GM21367 (cell line): Measurements from ENCODE around the gene ADGRG1.
"Not testable (repeated sequence)": the region's sequence is repeated elsewhere in the genome, so short reads cannot be mapped to it uniquely, and the experiment has no call there.

Experiments
- ATAC-seq: cut with Tn5 transposase; IDR thresholded peaks from one replicate; pipeline ENCODE4 v1.9.1; 2021; ENCODE audit not compliant: unreplicated experiment

Gene ADGRG1

GRCh38 chr16:57665541-57665940 is 37.1 kb downstream of the ADGRG1 start:
- no peak for ATAC-seq

GRCh38 chr16:57666353-57667047 is 38.1 kb downstream of the ADGRG1 start:
- ATAC-seq: no peak

- no peak for ATAC-seq
Measured at GRCh38 chr16:57667048-57667525, 38.7 kb downstream of the ADGRG1 start.

- ATAC-seq: no peak
Measured at GRCh38 chr16:57667526-57668262, 39.3 kb downstream of the ADGRG1 start.

- no peak for ATAC-seq
Measured at GRCh38 chr16:57668263-57668571, 39.8 kb downstream of the ADGRG1 start, which contains the start of gene ADGRG3. ADGRG3 (plus strand) TSS chr16:57668306; CDS start chr16:57668348, 42 bp downstream.

GRCh38 chr16:57668630-57669475 is 40.4 kb downstream of the ADGRG1 start:
- ATAC-seq: no peak

- ATAC-seq: no peak
Measured at GRCh38 chr16:57669476-57670162, 41.2 kb downstream of the ADGRG1 start.

GRCh38 chr16:57670196-57670595 is 41.8 kb downstream of the ADGRG1 start:
- no peak for ATAC-seq

- not testable (repeated sequence) for ATAC-seq
Measured at GRCh38 chr16:57671451-57671850, 43.0 kb downstream of the ADGRG1 start.

GRCh38 chr16:57672416-57672815 is 44.0 kb downstream of the ADGRG1 start:
- no peak for ATAC-seq

GRCh38 chr16:57672824-57673223 is 44.4 kb downstream of the ADGRG1 start:
- no peak for ATAC-seq

- ATAC-seq: no peak
Measured at GRCh38 chr16:57675741-57676551, 47.5 kb downstream of the ADGRG1 start.

GRCh38 chr16:57676553-57677085 is 48.2 kb downstream of the ADGRG1 start:
- ATAC-seq: no peak

- ATAC-seq: no peak
Measured at GRCh38 chr16:57677622-57678369, 49.4 kb downstream of the ADGRG1 start.

- ATAC-seq: no peak
Measured at GRCh38 chr16:57679016-57679415, 50.6 kb downstream of the ADGRG1 start.

- ATAC-seq: no peak
Measured at GRCh38 chr16:57679767-57680482, 51.5 kb downstream of the ADGRG1 start.

- ATAC-seq: no peak
Measured at GRCh38 chr16:57680842-57681375, 52.5 kb downstream of the ADGRG1 start.
